GM23338 (cell line): ENCODE data around the gene CD40. TPM values are rescaled to one million over a fixed set of nuclear protein-coding genes. Genes with fewer than 3 reads are reported as not detected.

ENCODE experiments used
- ATAC-seq: fragments of 200-7000 bp; cut with Tn5 transposase; 3 replicates; pipeline ENCODE4 v1.9.1; 2020
- DNase-seq: peaks from one replicate; pipeline ENCODE4 v3.0.0-alpha.2; 2015; ENCODE audit warnings: low spot score
- H2AFZ ChIP-seq: fragments of 200-600 bp; sonication (generic); 2 replicates; pipeline ENCODE4 v1.8.0; 2016; ENCODE audit warnings: antibody characterized with exemption, mild to moderate bottlenecking, moderate library complexity
- H3F3A ChIP-seq: fragments of 200-600 bp; sonication (generic); replicated peaks from 2 replicates; pipeline ENCODE4 v1.8.0; 2017; ENCODE audit warnings: antibody characterized with exemption, mixed run types, low read depth
- H3K27ac ChIP-seq: fragments of 200-600 bp; sonication (generic); 2 replicates; pipeline ENCODE4 v1.6.1; 2016; ENCODE audit warnings: low read depth
- H3K27me3 ChIP-seq: fragments of 200-600 bp; sonication (generic); 2 replicates; pipeline ENCODE4 v1.8.0; 2016; ENCODE audit warnings: mild to moderate bottlenecking, mixed run types, moderate library complexity; ENCODE audit not compliant: insufficient read depth
- H3K36me3 ChIP-seq: fragments of 200-600 bp; sonication (generic); 2 replicates; pipeline ENCODE4 v1.8.0; 2016; ENCODE audit warnings: mild to moderate bottlenecking; ENCODE audit not compliant: insufficient read depth
- H3K4me1 ChIP-seq: fragments of 200-600 bp; sonication (generic); 2 replicates; pipeline ENCODE4 v1.8.0; 2016; ENCODE audit warnings: mild to moderate bottlenecking, moderate library complexity; ENCODE audit not compliant: insufficient read depth
- H3K4me2 ChIP-seq: fragments of 200-600 bp; sonication (generic); 2 replicates; pipeline ENCODE4 v1.7.1; 2017; ENCODE audit warnings: mixed run types
- H3K4me3 ChIP-seq: fragments of 200-600 bp; sonication (generic); 2 replicates; pipeline ENCODE4 v1.6.1; 2016; ENCODE audit warnings: mixed run types
- H3K79me2 ChIP-seq: fragments of 200-600 bp; sonication (generic); replicated peaks from 2 replicates; pipeline ENCODE4 v1.8.0; 2017; ENCODE audit warnings: mild to moderate bottlenecking; ENCODE audit not compliant: insufficient read depth
- H3K9me2 ChIP-seq: fragments of 200-600 bp; sonication (generic); 2 replicates; pipeline ENCODE4 v1.8.0; 2017; ENCODE audit not compliant: insufficient read depth
- H4K20me1 ChIP-seq: fragments of 200-600 bp; sonication (generic); replicated peaks from 2 replicates; pipeline ENCODE4 v1.8.0; 2017; ENCODE audit warnings: mild to moderate bottlenecking; ENCODE audit not compliant: insufficient read depth
- H3K27ac Mint-ChIP-seq: 2 replicates; pipeline ENCODE4 v1.8.0; 2020; ENCODE audit warnings: inconsistent platforms, mild to moderate bottlenecking, moderate library complexity, mixed read lengths
- H3K27me3 Mint-ChIP-seq: 3 replicates; pipeline ENCODE4 v1.8.0; 2022; ENCODE audit warnings: low read depth, mild to moderate bottlenecking, moderate library complexity, mixed read lengths, inconsistent platforms; ENCODE audit not compliant: insufficient read depth, poor library complexity
- H3K36me3 Mint-ChIP-seq: 3 replicates; pipeline ENCODE4 v1.8.0; 2021; ENCODE audit warnings: low read depth, mild to moderate bottlenecking, inconsistent platforms, moderate library complexity, mixed read lengths
- H3K4me1 Mint-ChIP-seq: 3 replicates; pipeline ENCODE4 v1.8.0; 2020; ENCODE audit warnings: mild to moderate bottlenecking, inconsistent platforms, mixed read lengths
- H3K4me3 Mint-ChIP-seq: 3 replicates; pipeline ENCODE4 v1.8.0; 2021; ENCODE audit warnings: moderate library complexity, mild to moderate bottlenecking, inconsistent platforms, mixed read lengths
- H3K9me3 Mint-ChIP-seq: 3 replicates; pipeline ENCODE4 v1.8.0; 2020; ENCODE audit warnings: moderate library complexity, mild to moderate bottlenecking, inconsistent platforms, mixed read lengths
- EZH2 ChIP-seq: fragments of 200-600 bp; sonication (generic); IDR thresholded peaks from one replicate; pipeline ENCODE4 v1.8.0; 2017; ENCODE audit warnings: antibody characterized with exemption, mild to moderate bottlenecking, low read depth; ENCODE audit not compliant: unreplicated experiment
- EZH2phosphoT487 ChIP-seq: fragments of 200-600 bp; sonication (generic); IDR thresholded peaks from one replicate; pipeline ENCODE4 v1.8.1; 2018; ENCODE audit warnings: antibody characterized with exemption; ENCODE audit not compliant: unreplicated experiment
- JUNB ChIP-seq: IDR thresholded peaks from one replicate; pipeline ENCODE4 v1.6.1; 2016; ENCODE audit warnings: antibody characterized with exemption; ENCODE audit not compliant: unreplicated experiment
- NANOG ChIP-seq: IDR thresholded peaks from 2 replicates; pipeline ENCODE4 v1.6.1; 2016; ENCODE audit warnings: antibody characterized with exemption, borderline replicate concordance
- POLR2AphosphoS5 ChIP-seq: IDR thresholded peaks from 2 replicates; pipeline ENCODE4 v1.6.1; 2016; ENCODE audit warnings: antibody characterized with exemption, low read depth
- STAT1 ChIP-seq: IDR thresholded peaks from one replicate; pipeline ENCODE4 v1.6.1; 2016; ENCODE audit warnings: antibody characterized with exemption; ENCODE audit not compliant: unreplicated experiment
- ZNF114 ChIP-seq: fragments of 250-450 bp; sonication (Bioruptor Pico); IDR thresholded peaks from 2 replicates; pipeline ENCODE4 v1.5.0; 2020; ENCODE audit warnings: mild to moderate bottlenecking, moderate library complexity
- polyA plus RNA-seq: library from polyadenylated mRNA; unstranded; fragments of >200 nt; fragmentation: Nextera tagmentation; extraction: Ambion mirVana; gene quantifications from 2 replicates; pipeline ENCODE4 v1.2.1, GENCODE V29; 2016
- total RNA-seq: library from RNA; depleted of rRNA; stranded (reverse); fragments of >200 nt; shearing (Covaris generic); gene quantifications from 2 replicates; pipeline ENCODE4 v1.2.3, GENCODE V29; 2014
- TF ChIP-seq, protein P1 (sequence below), 2 experiments: fragments of 200-600 bp in 1 of 2; sonication (generic) in 1 of 2; conservative IDR thresholded peaks; 2 replicates each; pipeline versions ENCODE4 v1.5.1 to v1.6.1; 2016 to 2017; ENCODE audit warnings: antibody characterized with exemption in 2 of 2, low read depth in 2 of 2, mild to moderate bottlenecking in 2 of 2, moderate library complexity in 1 of 2
- TF ChIP-seq, protein P2 (sequence below): IDR thresholded peaks from 2 replicates; pipeline ENCODE4 v1.6.1; 2016; ENCODE audit warnings: antibody characterized with exemption
- TF ChIP-seq, protein P3 (sequence below): fragments of 250-450 bp; sonication (Bioruptor Pico); IDR thresholded peaks from 2 replicates; pipeline ENCODE4 v1.5.0; 2020; ENCODE audit warnings: mild to moderate bottlenecking, moderate library complexity

The CD40 gene
- total and polyA plus RNA-seq, 2 experiments from 2014 or later: 15.4 to 18.9 TPM

DNA sequence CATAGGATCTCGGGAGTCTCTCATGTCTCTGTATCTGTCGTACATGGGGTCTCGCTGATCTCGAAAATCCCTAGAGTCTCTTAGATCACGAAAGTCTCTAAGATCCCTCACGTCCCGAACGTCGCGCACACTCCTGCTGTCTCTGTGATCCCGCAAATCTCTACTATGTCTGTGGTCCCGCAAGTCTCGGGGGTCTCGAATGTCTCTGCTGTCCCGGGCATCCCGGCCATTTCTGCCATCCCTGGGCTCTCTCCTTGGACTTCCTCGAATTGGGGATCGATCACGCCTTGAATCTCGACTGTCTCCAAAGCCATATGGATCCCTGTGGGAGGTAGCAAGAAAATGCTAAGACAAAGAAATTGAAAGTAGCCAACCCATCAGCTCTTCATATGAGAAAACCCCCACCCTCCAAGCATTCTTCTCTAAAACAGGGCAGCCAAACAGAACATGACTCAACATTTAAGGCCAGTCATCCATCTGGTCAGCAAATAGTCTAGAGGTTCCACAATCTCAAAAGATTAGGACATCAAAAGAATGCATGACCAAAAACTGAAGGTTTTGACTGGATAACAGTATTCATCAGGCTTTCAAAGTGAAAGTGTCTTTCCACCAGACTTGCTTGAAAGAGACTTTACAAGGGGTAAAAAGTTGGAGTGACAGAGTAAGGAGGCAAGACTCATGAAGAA, 47.8 kb upstream of the CD40 start (continued):
- TF ChIP-seq, protein P1, sequence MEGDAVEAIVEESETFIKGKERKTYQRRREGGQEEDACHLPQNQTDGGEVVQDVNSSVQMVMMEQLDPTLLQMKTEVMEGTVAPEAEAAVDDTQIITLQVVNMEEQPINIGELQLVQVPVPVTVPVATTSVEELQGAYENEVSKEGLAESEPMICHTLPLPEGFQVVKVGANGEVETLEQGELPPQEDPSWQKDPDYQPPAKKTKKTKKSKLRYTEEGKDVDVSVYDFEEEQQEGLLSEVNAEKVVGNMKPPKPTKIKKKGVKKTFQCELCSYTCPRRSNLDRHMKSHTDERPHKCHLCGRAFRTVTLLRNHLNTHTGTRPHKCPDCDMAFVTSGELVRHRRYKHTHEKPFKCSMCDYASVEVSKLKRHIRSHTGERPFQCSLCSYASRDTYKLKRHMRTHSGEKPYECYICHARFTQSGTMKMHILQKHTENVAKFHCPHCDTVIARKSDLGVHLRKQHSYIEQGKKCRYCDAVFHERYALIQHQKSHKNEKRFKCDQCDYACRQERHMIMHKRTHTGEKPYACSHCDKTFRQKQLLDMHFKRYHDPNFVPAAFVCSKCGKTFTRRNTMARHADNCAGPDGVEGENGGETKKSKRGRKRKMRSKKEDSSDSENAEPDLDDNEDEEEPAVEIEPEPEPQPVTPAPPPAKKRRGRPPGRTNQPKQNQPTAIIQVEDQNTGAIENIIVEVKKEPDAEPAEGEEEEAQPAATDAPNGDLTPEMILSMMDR (conservative IDR thresholded peaks at IDR 0.05; ENCODE audit: low read depth in 2 of 2): no peak

DNA sequence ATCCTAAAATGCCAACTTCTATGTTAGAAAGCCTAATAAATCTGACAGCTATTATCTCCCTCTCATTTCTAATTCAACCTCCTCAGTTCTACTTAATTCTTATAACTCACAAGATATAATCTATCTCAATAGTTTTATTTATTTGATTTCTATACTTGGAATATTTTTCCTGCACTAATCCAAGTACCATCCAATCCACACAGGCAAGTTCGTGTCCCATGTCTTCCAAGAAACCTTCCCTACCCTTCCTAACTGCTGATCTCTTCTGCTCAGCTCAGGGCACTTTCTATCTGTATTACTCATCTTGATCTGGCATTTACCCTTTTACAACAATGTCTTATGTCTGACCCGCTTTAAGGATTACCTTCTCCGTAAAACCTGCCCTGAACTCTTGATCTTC, 46.5 kb upstream of the CD40 start:
- H3K36me3 Mint-ChIP-seq: peaks cover 27% of the 10 kb centered on the region; the same call in 2 of the 3 replicates
- Histone ChIP-seq H3K9me2 (no peaks in the 10 kb centered on the region), H3K4me1 (peaks cover 31% of the 10 kb centered on the region), H3F3A (peaks cover 6% of the 10 kb centered on the region; the same call in 1 of the 2 replicates), H3K27me3 (no peaks in the 10 kb centered on the region), H3K36me3 (peaks cover 18% of the 10 kb centered on the region; the same call in 1 of the 2 replicates), H3K4me3 (no peak overlapping the region), H3K27ac (no peak overlapping the region), H3K79me2 (peaks cover 10% of the 10 kb centered on the region), H3K4me2 (no peak overlapping the region), H4K20me1 (peaks cover 11% of the 10 kb centered on the region), H2AFZ (no peak overlapping the region)
- no peak overlapping the region for H3K4me3 Mint-ChIP-seq
- H3K27me3 Mint-ChIP-seq: no peaks in the 10 kb centered on the region
- TF ChIP-seq, protein P1 (conservative IDR thresholded peaks at IDR 0.05; ENCODE audit: low read depth in 2 of 2): no peak
- TF ChIP-seq ZNF114 (CRISPR knock-in tag): no peak
- no peak for TF ChIP-seq JUNB
- TF ChIP-seq, protein P2, sequence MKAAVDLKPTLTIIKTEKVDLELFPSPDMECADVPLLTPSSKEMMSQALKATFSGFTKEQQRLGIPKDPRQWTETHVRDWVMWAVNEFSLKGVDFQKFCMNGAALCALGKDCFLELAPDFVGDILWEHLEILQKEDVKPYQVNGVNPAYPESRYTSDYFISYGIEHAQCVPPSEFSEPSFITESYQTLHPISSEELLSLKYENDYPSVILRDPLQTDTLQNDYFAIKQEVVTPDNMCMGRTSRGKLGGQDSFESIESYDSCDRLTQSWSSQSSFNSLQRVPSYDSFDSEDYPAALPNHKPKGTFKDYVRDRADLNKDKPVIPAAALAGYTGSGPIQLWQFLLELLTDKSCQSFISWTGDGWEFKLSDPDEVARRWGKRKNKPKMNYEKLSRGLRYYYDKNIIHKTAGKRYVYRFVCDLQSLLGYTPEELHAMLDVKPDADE: no peak
- no peak for TF ChIP-seq POLR2AphosphoS5
- no peak for TF ChIP-seq NANOG
- no peak for TF ChIP-seq EZH2
- TF ChIP-seq, protein P3, sequence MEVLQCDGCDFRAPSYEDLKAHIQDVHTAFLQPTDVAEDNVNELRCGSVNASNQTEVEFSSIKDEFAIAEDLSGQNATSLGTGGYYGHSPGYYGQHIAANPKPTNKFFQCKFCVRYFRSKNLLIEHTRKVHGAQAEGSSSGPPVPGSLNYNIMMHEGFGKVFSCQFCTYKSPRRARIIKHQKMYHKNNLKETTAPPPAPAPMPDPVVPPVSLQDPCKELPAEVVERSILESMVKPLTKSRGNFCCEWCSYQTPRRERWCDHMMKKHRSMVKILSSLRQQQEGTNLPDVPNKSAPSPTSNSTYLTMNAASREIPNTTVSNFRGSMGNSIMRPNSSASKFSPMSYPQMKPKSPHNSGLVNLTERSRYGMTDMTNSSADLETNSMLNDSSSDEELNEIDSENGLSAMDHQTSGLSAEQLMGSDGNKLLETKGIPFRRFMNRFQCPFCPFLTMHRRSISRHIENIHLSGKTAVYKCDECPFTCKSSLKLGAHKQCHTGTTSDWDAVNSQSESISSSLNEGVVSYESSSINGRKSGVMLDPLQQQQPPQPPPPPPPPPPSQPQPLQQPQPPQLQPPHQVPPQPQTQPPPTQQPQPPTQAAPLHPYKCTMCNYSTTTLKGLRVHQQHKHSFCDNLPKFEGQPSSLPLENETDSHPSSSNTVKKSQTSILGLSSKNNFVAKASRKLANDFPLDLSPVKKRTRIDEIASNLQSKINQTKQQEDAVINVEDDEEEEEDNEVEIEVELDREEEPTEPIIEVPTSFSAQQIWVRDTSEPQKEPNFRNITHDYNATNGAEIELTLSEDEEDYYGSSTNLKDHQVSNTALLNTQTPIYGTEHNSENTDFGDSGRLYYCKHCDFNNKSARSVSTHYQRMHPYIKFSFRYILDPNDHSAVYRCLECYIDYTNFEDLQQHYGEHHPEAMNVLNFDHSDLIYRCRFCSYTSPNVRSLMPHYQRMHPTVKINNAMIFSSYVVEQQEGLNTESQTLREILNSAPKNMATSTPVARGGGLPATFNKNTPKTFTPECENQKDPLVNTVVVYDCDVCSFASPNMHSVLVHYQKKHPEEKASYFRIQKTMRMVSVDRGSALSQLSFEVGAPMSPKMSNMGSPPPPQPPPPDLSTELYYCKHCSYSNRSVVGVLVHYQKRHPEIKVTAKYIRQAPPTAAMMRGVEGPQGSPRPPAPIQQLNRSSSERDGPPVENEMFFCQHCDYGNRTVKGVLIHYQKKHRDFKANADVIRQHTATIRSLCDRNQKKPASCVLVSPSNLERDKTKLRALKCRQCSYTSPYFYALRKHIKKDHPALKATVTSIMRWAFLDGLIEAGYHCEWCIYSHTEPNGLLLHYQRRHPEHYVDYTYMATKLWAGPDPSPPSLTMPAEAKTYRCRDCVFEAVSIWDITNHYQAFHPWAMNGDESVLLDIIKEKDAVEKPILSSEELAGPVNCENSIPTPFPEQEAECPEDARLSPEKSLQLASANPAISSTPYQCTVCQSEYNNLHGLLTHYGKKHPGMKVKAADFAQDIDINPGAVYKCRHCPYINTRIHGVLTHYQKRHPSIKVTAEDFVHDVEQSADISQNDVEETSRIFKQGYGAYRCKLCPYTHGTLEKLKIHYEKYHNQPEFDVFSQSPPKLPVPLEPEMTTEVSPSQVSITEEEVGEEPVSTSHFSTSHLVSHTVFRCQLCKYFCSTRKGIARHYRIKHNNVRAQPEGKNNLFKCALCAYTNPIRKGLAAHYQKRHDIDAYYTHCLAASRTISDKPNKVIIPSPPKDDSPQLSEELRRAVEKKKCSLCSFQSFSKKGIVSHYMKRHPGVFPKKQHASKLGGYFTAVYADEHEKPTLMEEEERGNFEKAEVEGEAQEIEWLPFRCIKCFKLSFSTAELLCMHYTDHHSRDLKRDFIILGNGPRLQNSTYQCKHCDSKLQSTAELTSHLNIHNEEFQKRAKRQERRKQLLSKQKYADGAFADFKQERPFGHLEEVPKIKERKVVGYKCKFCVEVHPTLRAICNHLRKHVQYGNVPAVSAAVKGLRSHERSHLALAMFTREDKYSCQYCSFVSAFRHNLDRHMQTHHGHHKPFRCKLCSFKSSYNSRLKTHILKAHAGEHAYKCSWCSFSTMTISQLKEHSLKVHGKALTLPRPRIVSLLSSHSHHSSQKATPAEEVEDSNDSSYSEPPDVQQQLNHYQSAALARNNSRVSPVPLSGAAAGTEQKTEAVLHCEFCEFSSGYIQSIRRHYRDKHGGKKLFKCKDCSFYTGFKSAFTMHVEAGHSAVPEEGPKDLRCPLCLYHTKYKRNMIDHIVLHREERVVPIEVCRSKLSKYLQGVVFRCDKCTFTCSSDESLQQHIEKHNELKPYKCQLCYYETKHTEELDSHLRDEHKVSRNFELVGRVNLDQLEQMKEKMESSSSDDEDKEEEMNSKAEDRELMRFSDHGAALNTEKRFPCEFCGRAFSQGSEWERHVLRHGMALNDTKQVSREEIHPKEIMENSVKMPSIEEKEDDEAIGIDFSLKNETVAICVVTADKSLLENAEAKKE (CRISPR knock-in tag): no peak
- TF ChIP-seq EZH2phosphoT487: no peak
- TF ChIP-seq STAT1: no peak
- no peaks in the 10 kb centered on the region for H3K9me3 Mint-ChIP-seq
- no peak overlapping the region for H3K27ac Mint-ChIP-seq
- peaks cover 5% of the 10 kb centered on the region for H3K4me1 Mint-ChIP-seq
- ATAC-seq (no peak), DNase-seq (no peak)
